ENCODE data around the gene GAB2. TPM values are rescaled to one million over a fixed set of nuclear protein-coding genes. Genes with fewer than 3 reads are reported as not detected.
A peak's percentile ranks its signal among the peaks of the same experiment; 100 is the strongest.

GAB2 gene
- total and polyA plus RNA-seq, 2 donors (not counting 1 experiment from before 2014, with no cell fraction given): 5.8 to 85.9 TPM

DNA sequence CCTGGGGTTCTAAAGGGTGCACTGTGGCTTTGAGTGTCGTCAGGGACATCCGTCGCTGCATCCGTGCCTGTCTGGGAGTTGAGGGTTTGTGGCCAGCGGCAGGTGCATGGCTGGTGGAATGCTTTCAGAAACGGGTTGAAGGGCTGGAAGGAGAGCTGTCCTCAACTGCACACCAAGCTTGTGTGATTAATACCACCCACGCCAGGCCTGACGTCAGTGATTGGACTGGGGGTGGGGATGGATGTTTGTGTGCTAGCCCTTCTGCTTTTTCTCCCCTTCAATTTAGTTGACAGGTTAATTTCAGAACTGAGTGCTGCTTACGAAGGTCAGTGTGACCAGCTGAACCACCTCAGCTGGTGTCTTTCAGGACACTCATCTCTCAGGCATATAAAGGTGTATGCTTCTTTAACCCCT lies 3.2 kb upstream of the GAB2 start:
- H3K4me3 ChIP-seq (ENCODE audit: control extremely low read depth in 1 of 5, extremely low read depth in 1 of 5, insufficient read depth in 1 of 5, low read depth in 2 of 5, low read length in 4 of 5): peak overlapping the region in 4 of 5 experiments; percentile 22 to 36 (median 26)
- H3K4me1 Mint-ChIP-seq: peaks cover 64% of the 10 kb centered on the region

More for the DNA sequence above, 3.2 kb upstream of the GAB2 start:
- H3K4me1 ChIP-seq (ENCODE audit: control insufficient read depth in 2 of 2, insufficient read depth in 2 of 2, low read length in 2 of 2): peaks cover 44 to 51% of the 10 kb centered on the region in 2 donors
- peak overlapping the region in 1 of 2 donors; percentile 4 for H3K27ac ChIP-seq (ENCODE audit: low read length in 2 of 2)
- no peaks in the 10 kb centered on the region for H3K36me3 ChIP-seq (replicated peaks in 1 of 2; ENCODE audit: control extremely low read depth in 1 of 2, control insufficient read depth in 1 of 2, extremely low read depth in 1 of 2, insufficient read depth in 2 of 2, low read length in 1 of 2)
- peak overlapping the region; percentile 94 for H3K27ac Mint-ChIP-seq
- peak overlapping the region; percentile 23 for H2AFZ ChIP-seq (ENCODE audit: insufficient read depth, low read depth, low read length, poor library complexity, severe bottlenecking)
- H3K9me3 ChIP-seq (ENCODE audit: control extremely low read depth in 1 of 3, control insufficient read depth in 2 of 3, insufficient read depth in 1 of 3, low read length in 2 of 3): no peaks in the 10 kb centered on the region
- peak overlapping the region; percentile 71 for H3K4me2 ChIP-seq (replicated peaks; ENCODE audit: low read depth, low read length, poor library complexity, severe bottlenecking)
- peaks cover 3% of the 10 kb centered on the region for H3K79me2 ChIP-seq (ENCODE audit: control insufficient read depth, insufficient read depth, low read length)
- peak; percentile 52 for ATAC-seq (ENCODE audit: low read depth)
- no peak for TF ChIP-seq EZH2 (IDR thresholded peaks at IDR 0.05; ENCODE audit: borderline replicate concordance, insufficient read depth, low read depth, low read length, poor library complexity, severe bottlenecking)
- TF ChIP-seq, protein P1, sequence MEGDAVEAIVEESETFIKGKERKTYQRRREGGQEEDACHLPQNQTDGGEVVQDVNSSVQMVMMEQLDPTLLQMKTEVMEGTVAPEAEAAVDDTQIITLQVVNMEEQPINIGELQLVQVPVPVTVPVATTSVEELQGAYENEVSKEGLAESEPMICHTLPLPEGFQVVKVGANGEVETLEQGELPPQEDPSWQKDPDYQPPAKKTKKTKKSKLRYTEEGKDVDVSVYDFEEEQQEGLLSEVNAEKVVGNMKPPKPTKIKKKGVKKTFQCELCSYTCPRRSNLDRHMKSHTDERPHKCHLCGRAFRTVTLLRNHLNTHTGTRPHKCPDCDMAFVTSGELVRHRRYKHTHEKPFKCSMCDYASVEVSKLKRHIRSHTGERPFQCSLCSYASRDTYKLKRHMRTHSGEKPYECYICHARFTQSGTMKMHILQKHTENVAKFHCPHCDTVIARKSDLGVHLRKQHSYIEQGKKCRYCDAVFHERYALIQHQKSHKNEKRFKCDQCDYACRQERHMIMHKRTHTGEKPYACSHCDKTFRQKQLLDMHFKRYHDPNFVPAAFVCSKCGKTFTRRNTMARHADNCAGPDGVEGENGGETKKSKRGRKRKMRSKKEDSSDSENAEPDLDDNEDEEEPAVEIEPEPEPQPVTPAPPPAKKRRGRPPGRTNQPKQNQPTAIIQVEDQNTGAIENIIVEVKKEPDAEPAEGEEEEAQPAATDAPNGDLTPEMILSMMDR (IDR thresholded peaks at IDR 0.05): no peak
- H4K20me1 ChIP-seq (ENCODE audit: control insufficient read depth, insufficient read depth, low read length, poor library complexity, severe bottlenecking): no peaks in the 10 kb centered on the region
- POLR2A ChIA-PET: interaction anchor here (0.9 to 2.4 kb wide), 3 partner anchors 8 to 114 kb away, joined by 3 to 24 read pairs (median 3); no protein-coding TSS in a partner anchor
- peak; percentile 80 for DNase-seq
- H3K27me3 Mint-ChIP-seq: no peaks in the 10 kb centered on the region
- H3K4me3 Mint-ChIP-seq: peak overlapping the region; percentile 88
- WGBS (ENCODE audit: insufficient coverage): 0% methylated on average over 5 of the region's 9 CpGs
- peak overlapping the region; percentile 42 for H3K9ac ChIP-seq (ENCODE audit: low read length)
- H3K27me3 ChIP-seq (replicated peaks in 1 of 4; ENCODE audit: control extremely low read depth in 1 of 4, control insufficient read depth in 3 of 4, insufficient read depth in 4 of 4, low read length in 3 of 4): no peaks in the 10 kb centered on the region
- CTCF ChIA-PET: interaction anchor here (0.6 to 7.1 kb wide), 17 partner anchors 9 to 232 kb away, joined by 3 to 143 read pairs (median 5); partner anchors contain the start of gene USP35
- intact Hi-C loops (cut with micrococcal nuclease): loop anchor here (1.0 to 10.0 kb wide), 4 partner anchors 7 to 596 kb away; partner anchors contain the start of genes AAMDC and RSF1
- no peaks in the 10 kb centered on the region for H3K9me3 Mint-ChIP-seq (ENCODE audit: insufficient read depth)
